Measurements from ENCODE around the gene HCK.

GRCh38 chr20:32078322-32078721 lies 26.3 kb downstream of the HCK start:
- TF ChIP-seq CTCF (IDR thresholded peaks at IDR 0.05; ENCODE audit: low read length) (no peak), EZH2 (optimal IDR thresholded peaks at IDR 0.05; ENCODE audit: low read depth, low read length) (no peak)
